A673 (cell line): ENCODE data around the gene ABCB8. TPM values are rescaled to one million over a fixed set of nuclear protein-coding genes. Genes with fewer than 3 reads are reported as not detected.
A peak's percentile ranks its signal among the peaks of the same experiment; 100 is the strongest.

Experiments used
- BruUV-seq: library from RNA; stranded (reverse); fragments of 400-500 nt; replicated peaks from 2 replicates; lab custom pipeline; 2021; lab: Mats Ljungman, UMichigan
- CTCF ChIA-PET: fragments of 300-600 bp; sonication (Branson Sonifier 250); formaldehyde crosslinking; loops from one replicate; lab custom pipeline; 2022; ENCODE audit warnings: antibody characterized with exemption; lab: Charles Lee
- POLR2A ChIA-PET: fragments of 300-600 bp; sonication (Branson Sonifier 250); formaldehyde crosslinking; loops from one replicate; lab custom pipeline; 2022; ENCODE audit warnings: antibody characterized with exemption; ENCODE audit not compliant: low non-redundant PET; lab: Charles Lee
- DNase-seq: peaks from one replicate; pipeline ENCODE4 v3.0.0-alpha.2; 2015; ENCODE audit warnings: low spot score
- H3K27ac ChIP-seq: fragments of 200-600 bp; sonication (generic); 2 replicates; pipeline ENCODE4 v1.5.1; 2016; ENCODE audit warnings: mixed run types, low read depth, mild to moderate bottlenecking, mixed read lengths, antibody characterized with exemption, low read length; ENCODE audit not compliant: poor library complexity, severe bottlenecking
- H3K27me3 ChIP-seq: fragments of 200-600 bp; sonication (generic); replicated peaks from 2 replicates; pipeline ENCODE4 v1.6.1; 2017; ENCODE audit warnings: mixed run types, low read depth, mild to moderate bottlenecking, mixed read lengths, antibody characterized with exemption, low read length; ENCODE audit not compliant: insufficient read depth, poor library complexity
- H3K36me3 ChIP-seq: fragments of 200-600 bp; sonication (generic); 2 replicates; pipeline ENCODE4 v1.6.1; 2016; ENCODE audit warnings: mixed run types, mild to moderate bottlenecking, mixed read lengths, antibody characterized with exemption, low read length; ENCODE audit not compliant: insufficient read depth, poor library complexity, severe bottlenecking
- H3K4me1 ChIP-seq: fragments of 200-600 bp; sonication (generic); 2 replicates; pipeline ENCODE4 v1.6.1; 2017; ENCODE audit warnings: mixed run types, mild to moderate bottlenecking, mixed read lengths, antibody characterized with exemption, low read length; ENCODE audit not compliant: insufficient read depth, poor library complexity, severe bottlenecking
- H3K4me3 ChIP-seq: fragments of 200-600 bp; sonication (generic); 2 replicates; pipeline ENCODE4 v1.5.1; 2016; ENCODE audit warnings: low read depth, mixed run types, mild to moderate bottlenecking, mixed read lengths, low read length; ENCODE audit not compliant: poor library complexity, severe bottlenecking
- H3K9me3 ChIP-seq: fragments of 200-600 bp; sonication (generic); 2 replicates; pipeline ENCODE4 v1.6.1; 2016; ENCODE audit warnings: mixed run types, low read depth, mild to moderate bottlenecking, mixed read lengths, antibody characterized with exemption, low read length; ENCODE audit not compliant: poor library complexity, severe bottlenecking
- CTCF ChIP-seq: fragments of 300-800, 200-600 bp; sonication (generic); conservative IDR thresholded peaks from 2 replicates; pipeline ENCODE4 v1.5.1; 2017; ENCODE audit warnings: low read depth, mild to moderate bottlenecking, antibody characterized with exemption, low read length, moderate library complexity, mixed read lengths
- EZH2 ChIP-seq: fragments of 200-600 bp; sonication (generic); IDR thresholded peaks from 2 replicates; pipeline ENCODE4 v1.6.1; 2017; ENCODE audit warnings: borderline replicate concordance, low read depth, mild to moderate bottlenecking, mixed read lengths, antibody characterized with exemption, low read length; ENCODE audit not compliant: poor library complexity, severe bottlenecking
- intact Hi-C: fragments of 100-400 bp; cut with micrococcal nuclease; formaldehyde crosslinking; loops from one replicate; pipeline ENCODE4 v1.10.0; 2022; ENCODE audit not compliant: unreplicated experiment
- total RNA-seq: library from RNA; stranded (reverse); gene quantifications from 2 replicates; pipeline ENCODE4 v1.2.3, GENCODE V29; 2021

ABCB8 gene
- total RNA-seq, 1 experiment from 2014 or later = 50.9 TPM

GRCh38 chr7:151059367-151060112, 31.3 kb downstream of the ABCB8 start, which contains the start of gene SLC4A2:
SLC4A2 (plus strand) TSS chr7:151059589; CDS start chr7:151061988, 2,399 bp downstream.
- ChIA-PET POLR2A (no interaction called here), CTCF (interaction anchor here (1.0 kb wide), 1 partner anchor 31 kb away, joined by 3 read pairs; the partner anchor contains the start of gene ABCB8)
- H3K4me1 ChIP-seq = peaks cover 34% of the 10 kb centered on the region
- TF ChIP-seq CTCF = peak; percentile 58
- TF ChIP-seq EZH2 = no peak
- peak within 1 kb of the TSS; percentile 78 for H3K27ac ChIP-seq
- H3K4me3 ChIP-seq = peak within 1 kb of the TSS; percentile 99
- H3K27me3 ChIP-seq = no peaks in the 10 kb centered on the region
- no peaks in the 10 kb centered on the region for H3K9me3 ChIP-seq
- no TSS peak for BruUV-seq
- DNase-seq = peak; percentile 89
- intact Hi-C loops = loop anchor here (2.0 to 5.0 kb wide), 2 partner anchors 31 to 173 kb away; partner anchors contain the start of genes ABCB8 and CHPF2
- peaks cover 5% of the 10 kb centered on the region for H3K36me3 ChIP-seq

- intact Hi-C loops = no loop called here
- peak overlapping the region; percentile 78 for H3K27ac ChIP-seq
These were observed 31.8 kb downstream of the ABCB8 start for GRCh38 chr7:151060113-151060415.

More at GRCh38 chr7:151060113-151060415, 31.8 kb downstream of the ABCB8 start:
- Histone ChIP-seq H3K27me3 (no peaks in the 10 kb centered on the region), H3K9me3 (no peaks in the 10 kb centered on the region), H3K4me3 (peak overlapping the region; percentile 99), H3K4me1 (peaks cover 34% of the 10 kb centered on the region), H3K36me3 (peaks cover 10% of the 10 kb centered on the region)
- no peak for DNase-seq
- TF ChIP-seq EZH2 (no peak), CTCF (no peak; the same call in 1 of the 2 replicates)
- CTCF ChIA-PET = interaction anchor here (1.0 kb wide), 1 partner anchor 32 kb away, joined by 3 read pairs; the partner anchor contains the start of gene ABCB8
- POLR2A ChIA-PET = no interaction called here
- BruUV-seq = no TSS peak
